ENCODE results near the gene NXF1. TPM values are rescaled to one million over a fixed set of nuclear protein-coding genes. Genes with fewer than 3 reads are reported as not detected.
A peak's percentile ranks its signal among the peaks of the same experiment; 100 is the strongest.
"Not testable (repeated sequence)": the region's sequence is repeated elsewhere in the genome, so short reads cannot be mapped to it uniquely, and the experiment has no call there.

The NXF1 gene
- polyA plus RNA-seq, 3 donors from 2014 or later: 42.9 to 73.3 (median 66.0) TPM

DNA sequence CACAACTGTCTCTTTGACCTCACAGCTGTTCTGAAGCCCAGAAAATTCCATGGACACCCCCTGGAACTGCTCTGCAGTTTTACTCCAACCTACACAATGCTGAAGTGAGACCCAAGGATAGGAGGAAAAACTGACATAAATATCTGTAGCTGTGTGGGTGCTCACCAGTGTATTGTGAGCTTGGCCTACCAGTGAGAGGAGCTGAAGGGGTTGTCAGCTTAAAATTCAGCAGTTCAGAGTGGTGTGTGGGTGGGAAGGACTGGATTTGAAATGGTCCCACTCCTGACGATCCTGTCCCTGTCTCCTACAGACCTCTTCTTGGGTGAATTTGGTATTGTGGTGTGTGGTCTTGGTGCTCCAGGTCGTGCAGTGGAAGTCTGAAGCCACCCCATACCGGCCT lies 15.7 kb downstream of the NXF1 start:
- H3K27ac Mint-ChIP-seq: peak overlapping the region; percentile 92 to 96 (median 95)
- H3K4me1 Mint-ChIP-seq: peaks cover 54 to 64% of the 10 kb centered on the region in 2 donors
- H3K4me3 Mint-ChIP-seq: peak overlapping the region; percentile 70 to 96 (median 95)
- no peak for DNase-seq
- H3K27me3 Mint-ChIP-seq (ENCODE audit: low read depth in 3 of 3): peaks cover 0 to 11% (median 4%) of the 10 kb centered on the region in 3 donors
- peaks cover 4 to 15% (median 5%) of the 10 kb centered on the region in 3 donors for H3K36me3 Mint-ChIP-seq
- H3K9me3 Mint-ChIP-seq: no peaks in the 10 kb centered on the region

DNA sequence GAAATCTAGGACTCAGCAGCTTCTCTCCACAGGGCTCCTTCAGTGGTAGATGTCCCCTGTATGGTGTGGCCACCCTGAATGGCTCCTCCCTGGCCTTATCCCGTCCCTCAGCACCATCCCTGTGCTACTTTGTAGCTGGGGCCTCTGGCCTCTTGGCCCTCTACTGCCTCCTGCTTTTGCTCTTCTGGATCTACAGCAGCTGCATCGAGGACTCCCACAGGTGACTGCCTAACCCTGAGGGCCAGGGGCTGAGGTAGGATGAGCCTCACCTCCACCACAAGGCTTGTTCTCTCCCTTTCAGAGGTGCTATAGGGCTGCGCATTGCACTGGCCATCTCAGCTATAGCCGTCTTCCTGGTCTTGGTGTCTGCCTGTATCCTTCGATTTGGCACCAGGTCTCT lies 16.2 kb downstream of the NXF1 start:
- peaks cover 0 to 9% (median 0%) of the 10 kb centered on the region in 3 donors for H3K36me3 Mint-ChIP-seq
- H3K4me3 Mint-ChIP-seq: peak overlapping the region; percentile 70 to 96 (median 95)
- H3K4me1 Mint-ChIP-seq: peaks cover 54 to 64% of the 10 kb centered on the region in 2 donors
- H3K27me3 Mint-ChIP-seq (ENCODE audit: low read depth in 3 of 3): peaks cover 0 to 11% (median 4%) of the 10 kb centered on the region in 3 donors
- no peaks in the 10 kb centered on the region for H3K9me3 Mint-ChIP-seq
- H3K27ac Mint-ChIP-seq: peak overlapping the region; percentile 92 to 96 (median 95)
- DNase-seq: no peak

DNA sequence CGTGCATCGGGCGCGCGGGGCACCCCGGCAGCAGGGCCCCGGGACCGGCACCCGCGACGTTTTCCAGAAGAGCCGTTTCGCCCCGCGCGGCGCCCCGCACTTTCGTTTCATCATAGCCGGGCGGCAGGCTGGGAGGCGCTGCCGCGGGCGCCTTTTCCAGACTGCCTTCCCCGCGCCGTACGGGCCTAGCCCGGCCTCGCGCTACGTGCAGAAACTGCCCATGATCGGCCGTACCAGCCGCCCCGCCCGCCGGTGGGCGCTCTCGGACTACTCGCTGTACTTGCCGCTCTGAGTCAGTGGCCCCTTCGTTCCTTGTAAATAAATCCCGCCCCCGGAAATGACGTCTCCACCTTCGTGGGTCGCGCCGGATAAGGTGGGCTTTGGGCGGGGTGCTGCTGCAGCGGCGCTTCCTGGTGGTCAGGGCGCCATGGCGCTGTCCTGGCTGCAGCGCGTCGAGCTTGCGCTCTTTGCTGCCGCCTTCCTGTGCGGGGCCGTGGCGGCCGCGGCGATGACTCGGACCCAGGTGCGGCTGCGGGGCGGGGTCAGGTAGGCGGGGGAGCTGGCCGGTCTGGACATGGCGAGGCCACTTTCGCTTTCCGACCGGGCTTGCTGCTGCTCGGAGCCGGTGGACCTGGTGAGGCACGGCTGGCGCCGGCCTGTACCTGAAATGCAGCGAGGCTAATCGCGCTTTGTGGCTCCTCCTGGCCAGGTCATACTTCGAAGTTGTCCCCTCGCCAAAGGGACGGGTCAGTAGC lies 18.1 kb downstream of the NXF1 start, which contains the start of gene TMEM179B:
Gene TMEM179B, plus strand, starts transcription at position 398 of the 755 bp plus-strand sequence. Its CDS starts 30 bp downstream, at position 428.
- peak; percentile 99 for DNase-seq
- Mint-ChIP-seq H3K27ac (peak within 1 kb of the TSS; percentile 95 to 96 (median 96)), H3K9me3 (no peaks in the 10 kb centered on the region), H3K4me3 (peak within 1 kb of the TSS; percentile 93 to 96 (median 95)), H3K27me3 (ENCODE audit: low read depth in 3 of 3) (peaks cover 0 to 7% (median 4%) of the 10 kb centered on the region in 3 donors), H3K4me1 (peaks cover 50 to 58% of the 10 kb centered on the region in 2 donors), H3K36me3 (peaks cover 0 to 8% (median 0%) of the 10 kb centered on the region in 3 donors)

DNA sequence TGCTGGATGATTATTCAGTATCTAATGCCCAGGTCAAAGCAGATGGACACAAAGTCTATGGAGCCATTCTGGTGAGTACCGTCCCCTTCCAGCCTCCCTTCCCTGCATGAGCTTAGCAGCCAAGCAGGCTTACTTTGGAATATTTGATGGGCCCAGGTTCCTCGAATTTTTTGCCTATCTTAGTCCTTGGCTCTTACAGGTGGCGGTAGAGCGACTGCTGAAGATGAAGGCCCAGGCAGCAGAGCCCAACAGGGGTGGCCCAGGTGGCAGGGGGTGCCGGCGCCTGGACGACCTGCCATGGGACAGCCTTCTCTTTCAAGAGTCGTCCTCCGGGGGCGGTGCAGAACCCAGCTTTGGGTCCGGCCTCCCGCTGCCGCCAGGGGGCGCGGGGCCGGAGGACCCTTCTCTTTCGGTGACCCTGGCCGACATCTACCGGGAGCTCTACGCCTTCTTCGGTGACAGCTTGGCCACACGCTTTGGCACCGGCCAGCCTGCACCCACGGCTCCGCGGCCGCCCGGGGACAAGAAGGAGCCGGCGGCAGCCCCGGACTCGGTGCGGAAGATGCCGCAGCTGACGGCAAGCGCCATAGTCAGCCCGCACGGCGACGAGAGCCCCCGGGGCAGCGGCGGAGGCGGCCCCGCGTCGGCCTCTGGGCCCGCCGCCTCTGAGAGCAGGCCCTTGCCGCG lies 18.8 kb downstream of the NXF1 start:
- H3K27me3 Mint-ChIP-seq (ENCODE audit: low read depth in 3 of 3): peaks cover 0 to 7% (median 0%) of the 10 kb centered on the region in 3 donors
- peaks cover 0 to 6% (median 0%) of the 10 kb centered on the region in 3 donors for H3K36me3 Mint-ChIP-seq
- H3K4me3 Mint-ChIP-seq: peak overlapping the region; percentile 84 to 87 (median 86)
- no peaks in the 10 kb centered on the region for H3K9me3 Mint-ChIP-seq
- peak; percentile 86 to 88 (median 87) for DNase-seq
- H3K4me1 Mint-ChIP-seq: peaks cover 46 to 52% of the 10 kb centered on the region in 2 donors
- H3K27ac Mint-ChIP-seq: peak overlapping the region; percentile 92 to 96 (median 95)

DNA sequence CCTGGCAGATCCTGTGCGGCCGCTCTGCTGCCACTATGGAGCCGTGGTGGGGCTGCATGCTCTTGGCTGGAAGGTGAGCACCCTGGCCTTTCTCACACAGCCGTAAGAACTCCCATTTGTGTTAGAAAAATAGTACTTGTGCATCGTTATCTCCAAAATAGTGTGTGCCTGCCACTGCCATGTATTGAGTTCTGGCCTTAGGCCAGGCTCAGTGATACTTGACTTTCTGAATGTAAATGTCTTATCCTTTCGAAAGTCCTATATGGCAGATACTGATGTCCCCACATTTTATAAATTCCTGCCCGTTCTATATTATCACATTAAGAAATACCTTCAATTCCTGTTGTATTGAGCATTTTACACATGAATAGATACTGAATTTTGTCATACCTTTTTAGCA lies 22.5 kb downstream of the NXF1 start:
- Mint-ChIP-seq H3K4me1 (peaks cover 19% of the 10 kb centered on the region in 2 donors), H3K27ac (no peak overlapping the region), H3K36me3 (peaks cover 0 to 3% (median 0%) of the 10 kb centered on the region in 3 donors), H3K27me3 (ENCODE audit: low read depth in 3 of 3) (peaks cover 0 to 7% (median 0%) of the 10 kb centered on the region in 3 donors), H3K9me3 (no peaks in the 10 kb centered on the region), H3K4me3 (no peak overlapping the region)
- DNase-seq: no peak

DNA sequence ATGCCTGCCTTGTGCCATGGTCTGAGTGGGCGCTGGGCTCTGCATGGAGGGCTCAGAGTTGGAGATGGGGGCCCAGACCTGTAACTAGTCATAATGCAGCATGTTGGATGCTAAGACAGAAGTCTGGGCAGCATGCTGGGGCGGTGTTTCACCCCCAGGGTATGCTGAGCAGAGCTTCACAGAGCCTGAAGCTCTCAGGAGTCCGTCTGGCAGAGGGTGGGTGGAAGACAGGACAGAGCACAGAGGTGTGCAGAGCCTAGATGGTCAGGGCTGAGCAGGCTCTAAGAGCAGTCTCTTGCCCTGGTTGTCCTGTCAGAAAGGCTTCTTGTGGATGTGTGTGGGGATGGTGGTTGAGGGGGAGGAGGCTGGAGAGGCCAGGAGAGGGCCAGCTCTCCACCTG lies 26.8 kb downstream of the NXF1 start:
- Mint-ChIP-seq H3K4me1 (peaks cover 7 to 8% of the 10 kb centered on the region in 2 donors), H3K36me3 (peaks cover 0 to 12% (median 4%) of the 10 kb centered on the region in 3 donors), H3K4me3 (no peak overlapping the region), H3K27me3 (ENCODE audit: low read depth in 3 of 3) (no peaks in the 10 kb centered on the region), H3K27ac (peak overlapping the region in 1 of 6 donors; percentile 34), H3K9me3 (no peaks in the 10 kb centered on the region)
- no peak for DNase-seq

DNA sequence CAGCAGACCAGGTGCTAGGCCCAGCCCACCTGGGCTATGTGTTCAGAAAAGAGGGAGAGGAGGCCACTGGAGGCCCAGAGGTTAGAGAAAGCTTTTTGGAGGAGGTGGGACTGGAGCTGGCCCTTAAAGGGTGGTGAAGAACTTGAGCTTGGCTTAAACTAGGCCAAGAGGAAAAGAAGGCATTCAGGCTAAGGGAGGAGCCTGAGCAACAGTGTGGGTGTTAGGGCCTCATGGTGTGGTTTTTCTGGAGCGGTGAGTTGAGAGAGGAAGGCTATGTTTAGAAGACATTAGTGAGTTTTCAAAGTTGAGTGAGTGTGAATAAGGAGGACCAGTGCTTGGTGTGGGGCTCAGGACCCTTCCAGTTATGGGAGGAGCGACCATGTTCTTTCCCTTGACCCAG lies 27.9 kb downstream of the NXF1 start:
- H3K36me3 Mint-ChIP-seq: peaks cover 0 to 12% (median 4%) of the 10 kb centered on the region in 3 donors
- no peaks in the 10 kb centered on the region for H3K9me3 Mint-ChIP-seq
- peaks cover 7% of the 10 kb centered on the region in 2 donors for H3K4me1 Mint-ChIP-seq
- peak overlapping the region; percentile 19 to 78 (median 60) for H3K27ac Mint-ChIP-seq
- no peak for DNase-seq
- H3K27me3 Mint-ChIP-seq (ENCODE audit: low read depth in 3 of 3): no peaks in the 10 kb centered on the region
- H3K4me3 Mint-ChIP-seq: peak overlapping the region in 3 of 5 donors; percentile 7 to 63 (median 16)

DNA sequence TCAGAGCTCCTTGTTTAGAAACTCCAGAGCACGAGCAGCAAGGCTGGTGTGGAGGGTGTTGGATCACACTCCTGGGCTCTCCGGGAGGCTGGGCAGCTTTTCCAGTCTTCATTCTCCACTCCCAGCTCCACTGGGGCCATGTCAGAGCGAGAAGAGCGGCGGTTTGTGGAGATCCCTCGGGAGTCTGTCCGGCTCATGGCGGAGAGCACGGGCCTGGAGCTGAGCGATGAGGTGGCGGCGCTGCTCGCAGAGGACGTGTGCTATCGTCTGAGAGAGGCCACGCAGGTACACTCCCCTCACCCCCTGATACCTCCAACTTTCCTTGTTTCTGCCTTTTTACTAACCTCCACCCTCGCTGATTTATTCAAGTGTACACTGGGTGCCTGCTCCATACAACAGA lies 29.6 kb downstream of the NXF1 start:
- DNase-seq: no peak
- Mint-ChIP-seq H3K27me3 (ENCODE audit: low read depth in 3 of 3) (peaks cover 0 to 10% (median 5%) of the 10 kb centered on the region in 3 donors), H3K36me3 (peaks cover 0 to 9% (median 4%) of the 10 kb centered on the region in 3 donors), H3K9me3 (no peaks in the 10 kb centered on the region), H3K4me1 (peaks cover 17 to 21% of the 10 kb centered on the region in 2 donors), H3K4me3 (no peak overlapping the region), H3K27ac (peak overlapping the region in 2 of 6 donors; percentile 13 to 54)

DNA sequence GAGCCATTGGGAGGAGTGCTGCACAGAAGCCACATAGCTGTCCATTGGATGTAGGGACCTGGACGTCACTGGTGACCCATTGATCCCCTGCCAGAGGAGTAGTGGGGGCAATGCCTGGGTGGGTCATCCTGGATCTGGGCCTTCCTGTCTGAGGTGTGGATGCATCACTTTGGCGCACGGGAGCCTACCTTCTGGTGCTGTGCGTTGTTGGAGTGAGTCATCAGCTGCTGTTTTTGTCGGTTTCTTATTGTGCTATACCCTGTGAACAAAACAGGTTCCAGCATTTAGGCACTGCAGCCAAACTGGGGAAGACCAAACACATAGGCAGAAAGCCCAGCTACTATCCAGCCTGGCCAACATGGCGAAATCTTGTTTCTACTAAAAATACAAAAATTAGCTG lies 30.8 kb downstream of the NXF1 start:
- H3K27me3 Mint-ChIP-seq (ENCODE audit: low read depth in 3 of 3): peaks cover 0 to 11% (median 5%) of the 10 kb centered on the region in 3 donors
- no peak for DNase-seq
- peak overlapping the region in 1 of 6 donors; percentile 44 for H3K27ac Mint-ChIP-seq
- H3K36me3 Mint-ChIP-seq: peaks cover 0 to 9% (median 4%) of the 10 kb centered on the region in 3 donors
- no peak overlapping the region for H3K4me3 Mint-ChIP-seq
- H3K9me3 Mint-ChIP-seq: no peaks in the 10 kb centered on the region
- peaks cover 27 to 33% of the 10 kb centered on the region in 2 donors for H3K4me1 Mint-ChIP-seq

DNA sequence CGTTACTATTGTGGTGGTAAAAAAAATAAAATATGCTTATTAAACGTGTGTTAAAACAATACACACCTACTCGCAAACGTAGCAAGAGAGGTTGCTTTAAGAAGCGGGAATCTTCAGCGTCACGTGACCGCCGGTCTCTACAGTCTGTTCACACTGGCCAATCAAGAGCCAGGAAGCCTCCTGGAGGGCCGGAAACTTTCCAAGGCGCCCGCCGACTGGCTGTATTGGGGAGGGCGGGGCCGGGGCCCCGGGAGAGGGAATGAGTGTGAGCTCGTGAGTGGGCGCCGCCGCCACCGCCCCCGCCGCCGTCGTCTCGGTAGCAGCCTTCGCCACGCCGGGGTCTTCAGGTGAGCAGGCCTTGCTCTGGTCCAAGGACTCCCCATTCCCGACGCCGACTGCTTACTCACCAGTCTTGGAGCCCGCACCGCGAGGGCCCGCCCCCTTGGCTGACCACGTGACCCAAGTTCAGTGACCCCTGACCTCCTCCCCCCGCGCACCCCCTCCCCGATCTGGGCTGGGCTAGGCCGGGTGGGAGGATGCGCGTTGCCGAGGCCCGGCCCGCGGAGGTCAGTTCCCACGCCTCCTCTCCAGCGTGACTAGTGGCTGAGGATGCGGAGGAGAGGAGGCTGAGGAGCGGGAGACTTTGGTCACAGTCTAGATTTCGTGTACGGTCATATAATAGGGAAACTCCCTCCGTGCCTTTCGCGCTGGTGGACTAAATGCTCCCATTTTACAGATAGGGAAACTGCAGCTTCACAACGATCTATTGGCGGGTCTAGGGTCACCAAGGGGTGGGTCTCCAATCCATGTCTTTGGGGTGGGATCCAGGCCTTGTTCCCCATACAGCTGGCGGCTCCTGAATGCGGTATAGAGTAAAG lies 33.9 kb downstream of the NXF1 start, which contains the start of gene TAF6L:
Gene TAF6L, plus strand, starts transcription at position 253 of the 878 bp plus-strand sequence. CDS start 4,388 bp downstream, outside the sequence.
- H3K4me3 Mint-ChIP-seq: peak within 1 kb of the TSS; percentile 85 to 98 (median 93)
- peaks cover 21 to 26% of the 10 kb centered on the region in 2 donors for H3K4me1 Mint-ChIP-seq
- peaks cover 0 to 5% (median 4%) of the 10 kb centered on the region in 3 donors for H3K36me3 Mint-ChIP-seq
- DNase-seq: peak; percentile 89
- H3K27me3 Mint-ChIP-seq (ENCODE audit: low read depth in 3 of 3): peaks cover 2 to 13% (median 5%) of the 10 kb centered on the region in 3 donors
- peak within 1 kb of the TSS; percentile 94 to 98 (median 96) for H3K27ac Mint-ChIP-seq
- H3K9me3 Mint-ChIP-seq: no peaks in the 10 kb centered on the region

DNA sequence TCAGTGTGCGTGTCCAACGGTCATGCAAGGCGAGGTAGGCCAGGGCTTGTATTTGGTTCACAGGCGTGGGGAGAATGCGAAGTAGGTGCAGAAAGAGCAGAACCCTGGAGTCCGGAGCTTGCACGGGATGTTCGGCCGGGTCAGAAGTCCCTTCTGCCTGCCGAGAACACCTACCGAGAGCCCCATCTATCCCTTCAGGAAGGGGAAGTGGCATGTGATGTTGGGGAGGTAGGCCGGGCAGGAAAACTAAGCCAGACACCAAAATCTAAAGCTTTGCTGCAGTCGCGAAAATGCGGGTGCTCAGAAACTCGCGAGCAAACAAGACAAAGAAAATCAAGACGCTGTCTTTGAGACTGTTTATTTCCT lies 34.5 kb downstream of the NXF1 start:
- peak overlapping the region; percentile 85 to 98 (median 93) for H3K4me3 Mint-ChIP-seq
- peaks cover 21 to 26% of the 10 kb centered on the region in 2 donors for H3K4me1 Mint-ChIP-seq
- H3K9me3 Mint-ChIP-seq: no peaks in the 10 kb centered on the region
- H3K27ac Mint-ChIP-seq: peak overlapping the region; percentile 94 to 98 (median 96)
- peaks cover 4 to 8% (median 4%) of the 10 kb centered on the region in 3 donors for H3K36me3 Mint-ChIP-seq
- no peak for DNase-seq
- H3K27me3 Mint-ChIP-seq (ENCODE audit: low read depth in 3 of 3): peaks cover 2 to 13% (median 5%) of the 10 kb centered on the region in 3 donors

DNA sequence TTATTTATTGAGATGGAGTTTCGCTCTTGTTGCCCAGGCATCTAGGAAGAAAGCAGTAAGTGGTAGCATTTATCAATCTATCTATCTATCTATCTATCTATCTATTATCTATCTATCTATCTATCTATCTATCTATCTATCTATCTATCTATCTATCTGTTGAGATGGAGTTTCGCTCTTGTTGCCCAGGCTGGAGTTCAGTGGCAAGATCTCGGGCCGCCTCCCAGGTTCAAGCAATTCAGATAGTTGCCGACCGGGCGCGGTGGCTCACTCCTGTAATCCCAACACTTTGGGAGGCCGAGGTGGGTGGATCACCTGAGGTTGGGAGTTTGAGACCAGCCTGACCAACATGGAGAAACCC lies 44.4 kb downstream of the NXF1 start:
- DNase-seq, H3K9me3 Mint-ChIP-seq, H3K36me3 Mint-ChIP-seq: not testable (repeated sequence)
- H3K4me3 Mint-ChIP-seq: peak overlapping the region; percentile 95 to 99 (median 98)
- peaks cover 19 to 24% of the 10 kb centered on the region in 2 donors for H3K4me1 Mint-ChIP-seq
- peaks cover 2 to 11% (median 3%) of the 10 kb centered on the region in 3 donors for H3K27me3 Mint-ChIP-seq (ENCODE audit: low read depth in 3 of 3)
- peak overlapping the region in 4 of 6 donors; percentile 64 to 98 (median 94) for H3K27ac Mint-ChIP-seq

All from immature natural killer cell (primary cell).